ENCODE data around the gene UTP11. TPM values are rescaled to one million over a fixed set of nuclear protein-coding genes. Genes with fewer than 3 reads are reported as not detected.

UTP11 gene
- total RNA-seq, 1 donor from 2014 or later = 32.6 TPM

GRCh38 chr1:37978541-37978940 lies 34.0 kb upstream of the UTP11 start:
- no peak overlapping the region for H3K27ac Mint-ChIP-seq (ENCODE audit: unreplicated experiment)
- no peak for DNase-seq (ENCODE audit: extremely low spot score, unreplicated experiment)
- H3K9me3 Mint-ChIP-seq (ENCODE audit: unreplicated experiment) = no peaks in the 10 kb centered on the region
- H3K27me3 Mint-ChIP-seq (ENCODE audit: unreplicated experiment) = no peaks in the 10 kb centered on the region
- H3K36me3 Mint-ChIP-seq (ENCODE audit: unreplicated experiment) = peaks cover 55% of the 10 kb centered on the region
- no peak overlapping the region for H3K4me3 Mint-ChIP-seq (ENCODE audit: unreplicated experiment)
- no peak for TF ChIP-seq CTCF (IDR thresholded peaks at IDR 0.05)
- H3K4me1 Mint-ChIP-seq (ENCODE audit: unreplicated experiment) = no peaks in the 10 kb centered on the region

GRCh38 chr1:37983546-37983945 lies 29.0 kb upstream of the UTP11 start:
- no peaks in the 10 kb centered on the region for H3K27me3 Mint-ChIP-seq (ENCODE audit: unreplicated experiment)
- H3K4me3 Mint-ChIP-seq (ENCODE audit: unreplicated experiment) = no peak overlapping the region
- peaks cover 48% of the 10 kb centered on the region for H3K36me3 Mint-ChIP-seq (ENCODE audit: unreplicated experiment)
- no peak for DNase-seq (ENCODE audit: extremely low spot score, unreplicated experiment)
- no peaks in the 10 kb centered on the region for H3K9me3 Mint-ChIP-seq (ENCODE audit: unreplicated experiment)
- H3K4me1 Mint-ChIP-seq (ENCODE audit: unreplicated experiment) = peaks cover 3% of the 10 kb centered on the region
- no peak for TF ChIP-seq CTCF (IDR thresholded peaks at IDR 0.05)
- H3K27ac Mint-ChIP-seq (ENCODE audit: unreplicated experiment) = no peak overlapping the region

GRCh38 chr1:37987679-37988078 lies 24.9 kb upstream of the UTP11 start:
- DNase-seq (ENCODE audit: extremely low spot score, unreplicated experiment) = no peak
- peaks cover 18% of the 10 kb centered on the region for H3K36me3 Mint-ChIP-seq (ENCODE audit: unreplicated experiment)
- no peaks in the 10 kb centered on the region for H3K27me3 Mint-ChIP-seq (ENCODE audit: unreplicated experiment)
- H3K4me3 Mint-ChIP-seq (ENCODE audit: unreplicated experiment) = peak overlapping the region; percentile 18
- H3K4me1 Mint-ChIP-seq (ENCODE audit: unreplicated experiment) = peaks cover 17% of the 10 kb centered on the region
- TF ChIP-seq CTCF (IDR thresholded peaks at IDR 0.05) = no peak
- H3K27ac Mint-ChIP-seq (ENCODE audit: unreplicated experiment) = no peak overlapping the region
- no peaks in the 10 kb centered on the region for H3K9me3 Mint-ChIP-seq (ENCODE audit: unreplicated experiment)

- DNase-seq (ENCODE audit: extremely low spot score, unreplicated experiment) = peak; percentile 82
- no peaks in the 10 kb centered on the region for H3K9me3 Mint-ChIP-seq (ENCODE audit: unreplicated experiment)
- H3K36me3 Mint-ChIP-seq (ENCODE audit: unreplicated experiment) = peaks cover 16% of the 10 kb centered on the region
- no peak for TF ChIP-seq CTCF (IDR thresholded peaks at IDR 0.05)
- H3K4me3 Mint-ChIP-seq (ENCODE audit: unreplicated experiment) = peak overlapping the region; percentile 89
- no peaks in the 10 kb centered on the region for H3K27me3 Mint-ChIP-seq (ENCODE audit: unreplicated experiment)
- peak overlapping the region; percentile 93 for H3K27ac Mint-ChIP-seq (ENCODE audit: unreplicated experiment)
- peaks cover 17% of the 10 kb centered on the region for H3K4me1 Mint-ChIP-seq (ENCODE audit: unreplicated experiment)
Observed at GRCh38 chr1:37989361-37989930, 23.1 kb upstream of the UTP11 start.

- Mint-ChIP-seq H3K27ac (ENCODE audit: unreplicated experiment) (peak overlapping the region; percentile 50), H3K9me3 (ENCODE audit: unreplicated experiment) (no peaks in the 10 kb centered on the region), H3K36me3 (ENCODE audit: unreplicated experiment) (peaks cover 19% of the 10 kb centered on the region), H3K4me3 (ENCODE audit: unreplicated experiment) (peak overlapping the region; percentile 34), H3K27me3 (ENCODE audit: unreplicated experiment) (no peaks in the 10 kb centered on the region), H3K4me1 (ENCODE audit: unreplicated experiment) (peaks cover 38% of the 10 kb centered on the region)
- DNase-seq (ENCODE audit: extremely low spot score, unreplicated experiment) = no peak
- no peak for TF ChIP-seq CTCF (IDR thresholded peaks at IDR 0.05)
Observed at GRCh38 chr1:37994886-37995566, 17.5 kb upstream of the UTP11 start.
